Measurements from ENCODE around the gene ZBTB42.

DNA sequence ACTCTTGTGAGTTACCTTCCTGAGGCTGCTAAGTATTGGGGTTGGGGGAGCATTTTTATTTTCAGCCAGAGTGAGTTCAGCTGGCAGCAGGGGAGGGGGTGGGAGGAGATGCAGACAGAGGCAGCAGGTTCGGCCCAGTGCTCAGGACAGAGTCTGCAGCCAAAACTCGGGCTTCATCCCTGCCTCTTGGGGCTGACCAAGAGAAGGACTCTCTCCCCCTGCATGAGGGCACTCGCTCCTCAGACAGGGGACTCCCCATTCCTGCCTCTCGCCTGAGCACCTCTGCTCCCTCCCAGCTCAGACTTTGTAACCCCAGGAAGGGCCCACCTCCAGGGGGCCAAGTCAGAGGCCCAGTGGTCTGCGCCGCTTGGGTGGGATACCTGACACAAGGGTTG, 4.2 kb upstream of the ZBTB42 start:
- TF ChIP-seq, protein P1, sequence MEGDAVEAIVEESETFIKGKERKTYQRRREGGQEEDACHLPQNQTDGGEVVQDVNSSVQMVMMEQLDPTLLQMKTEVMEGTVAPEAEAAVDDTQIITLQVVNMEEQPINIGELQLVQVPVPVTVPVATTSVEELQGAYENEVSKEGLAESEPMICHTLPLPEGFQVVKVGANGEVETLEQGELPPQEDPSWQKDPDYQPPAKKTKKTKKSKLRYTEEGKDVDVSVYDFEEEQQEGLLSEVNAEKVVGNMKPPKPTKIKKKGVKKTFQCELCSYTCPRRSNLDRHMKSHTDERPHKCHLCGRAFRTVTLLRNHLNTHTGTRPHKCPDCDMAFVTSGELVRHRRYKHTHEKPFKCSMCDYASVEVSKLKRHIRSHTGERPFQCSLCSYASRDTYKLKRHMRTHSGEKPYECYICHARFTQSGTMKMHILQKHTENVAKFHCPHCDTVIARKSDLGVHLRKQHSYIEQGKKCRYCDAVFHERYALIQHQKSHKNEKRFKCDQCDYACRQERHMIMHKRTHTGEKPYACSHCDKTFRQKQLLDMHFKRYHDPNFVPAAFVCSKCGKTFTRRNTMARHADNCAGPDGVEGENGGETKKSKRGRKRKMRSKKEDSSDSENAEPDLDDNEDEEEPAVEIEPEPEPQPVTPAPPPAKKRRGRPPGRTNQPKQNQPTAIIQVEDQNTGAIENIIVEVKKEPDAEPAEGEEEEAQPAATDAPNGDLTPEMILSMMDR (optimal IDR thresholded peaks at IDR 0.05 in 1 of 3, IDR thresholded peaks at IDR 0.05 in 1 of 3, conservative IDR thresholded peaks at IDR 0.05 in 1 of 3; ENCODE audit: extremely low read depth in 1 of 3, insufficient read depth in 2 of 3, low read length in 3 of 3): no peak
- TF ChIP-seq EZH2 (IDR thresholded peaks at IDR 0.05; ENCODE audit: low read length): no peak
